B cell (primary cell): Measurements from ENCODE around the gene OPN5.

Source experiments
- CTCF ChIP-seq: fragments of 200-600 bp; IDR thresholded peaks from one replicate; pipeline ENCODE4 v1.8.0; 2022; ENCODE audit warnings: antibody characterized with exemption, mild to moderate bottlenecking
- EZH2 ChIP-seq: IDR thresholded peaks from 2 replicates; pipeline ENCODE4 v1.6.1; 2012; ENCODE audit warnings: borderline replicate concordance, low read depth, mild to moderate bottlenecking, moderate library complexity, low read length; ENCODE audit not compliant: insufficient read depth, poor library complexity, severe bottlenecking

GRCh38 chr6:47785182-47785581 is 3.4 kb downstream of the OPN5 start:
- TF ChIP-seq CTCF (no peak), EZH2 (no peak)
